H9 (cell line): ENCODE data around the gene PRR35. TPM values are rescaled to one million over a fixed set of nuclear protein-coding genes. Genes with fewer than 3 reads are reported as not detected.
A peak's percentile ranks its signal among the peaks of the same experiment; 100 is the strongest.

Source experiments
- DNase-seq: peaks from one replicate; pipeline ENCODE4 v3.0.0-alpha.2; 2017
- H2AFZ ChIP-seq: one replicate; pipeline ENCODE4 v1.6.1; 2013; ENCODE audit warnings: mild to moderate bottlenecking, low read length, control low read depth, moderate library complexity
- H2AK5ac ChIP-seq: 2 replicates; pipeline ENCODE4 v1.6.1; 2013; ENCODE audit warnings: low read length, control low read depth, mixed read lengths; ENCODE audit not compliant: insufficient read length
- H2BK120ac ChIP-seq: one replicate; pipeline ENCODE4 v1.6.1; 2013; ENCODE audit warnings: low read depth, mild to moderate bottlenecking, low read length, control low read depth, inconsistent platforms; ENCODE audit not compliant: poor library complexity, severe bottlenecking
- H2BK12ac ChIP-seq: 2 replicates; pipeline ENCODE4 v1.6.1; 2013; ENCODE audit warnings: low read length, control low read depth, mixed read lengths, low read depth; ENCODE audit not compliant: insufficient read length
- H2BK15ac ChIP-seq: 2 replicates; pipeline ENCODE4 v1.6.1; 2013; ENCODE audit warnings: low read depth, low read length, control low read depth
- H2BK20ac ChIP-seq: one replicate; pipeline ENCODE4 v1.6.1; 2013; ENCODE audit warnings: low read depth, mild to moderate bottlenecking, low read length, control low read depth, inconsistent platforms; ENCODE audit not compliant: poor library complexity, severe bottlenecking
- H2BK5ac ChIP-seq: 2 replicates; pipeline ENCODE4 v1.6.1; 2013; ENCODE audit warnings: low read length, control low read depth, mixed read lengths; ENCODE audit not compliant: insufficient read length
- H3K14ac ChIP-seq: 2 replicates; pipeline ENCODE4 v1.6.1; 2013; ENCODE audit warnings: low read length, control low read depth; ENCODE audit not compliant: insufficient read depth
- H3K18ac ChIP-seq: 2 replicates; pipeline ENCODE4 v1.6.1; 2013; ENCODE audit warnings: low read depth, mild to moderate bottlenecking, mixed read lengths, low read length, control low read depth; ENCODE audit not compliant: insufficient read length
- H3K23ac ChIP-seq: 2 replicates; pipeline ENCODE4 v1.6.1; 2013; ENCODE audit warnings: low read length, control low read depth, mixed read lengths, low read depth; ENCODE audit not compliant: insufficient read length
- H3K23me2 ChIP-seq: 2 replicates; pipeline ENCODE4 v1.6.1; 2013; ENCODE audit warnings: low read depth, mild to moderate bottlenecking, mixed read lengths, low read length, control low read depth; ENCODE audit not compliant: insufficient read length, poor library complexity, severe bottlenecking
- H3K27ac ChIP-seq: 2 replicates; pipeline ENCODE4 v1.5.1; 2013; ENCODE audit warnings: low read length, control low read depth, mixed read lengths, low read depth; ENCODE audit not compliant: insufficient read length
- H3K27me3 ChIP-seq: 2 replicates; pipeline ENCODE4 v1.6.1; 2013; ENCODE audit warnings: low read length, control low read depth, inconsistent platforms; ENCODE audit not compliant: insufficient read depth
- H3K4ac ChIP-seq: 2 replicates; pipeline ENCODE4 v1.6.1; 2013; ENCODE audit warnings: low read depth, mild to moderate bottlenecking, control low read depth, inconsistent platforms, low read length, moderate library complexity
- H3K4me1 ChIP-seq: 2 replicates; pipeline ENCODE4 v1.6.1; 2013; ENCODE audit warnings: low read length, control low read depth, inconsistent platforms; ENCODE audit not compliant: insufficient read depth
- H3K4me2 ChIP-seq: 2 replicates; pipeline ENCODE4 v1.6.1; 2013; ENCODE audit warnings: low read length, control low read depth, mixed read lengths; ENCODE audit not compliant: insufficient read length, insufficient read depth
- H3K56ac ChIP-seq: 2 replicates; pipeline ENCODE4 v1.6.1; 2013; ENCODE audit warnings: low read depth, mild to moderate bottlenecking, mixed read lengths, low read length, control low read depth; ENCODE audit not compliant: insufficient read length
- H3K79me1 ChIP-seq: 2 replicates; pipeline ENCODE4 v1.6.1; 2013; ENCODE audit warnings: low read depth, mild to moderate bottlenecking, moderate library complexity, low read length, control low read depth, inconsistent platforms; ENCODE audit not compliant: insufficient read depth, poor library complexity, severe bottlenecking
- H3K79me2 ChIP-seq: 2 replicates; pipeline ENCODE4 v1.6.1; 2013; ENCODE audit warnings: low read length, control low read depth, inconsistent platforms; ENCODE audit not compliant: insufficient read depth
- H3K9ac ChIP-seq: 2 replicates; pipeline ENCODE4 v1.6.1; 2013; ENCODE audit warnings: low read length, control low read depth, mixed read lengths; ENCODE audit not compliant: insufficient read length; ENCODE audit errors: extremely low read depth
- H3K9me3 ChIP-seq: one replicate; pipeline ENCODE4 v1.6.1; 2013; ENCODE audit warnings: low read depth, low read length, inconsistent platforms; ENCODE audit not compliant: control insufficient read depth
- H3T11ph ChIP-seq: one replicate; pipeline ENCODE4 v1.6.1; 2013; ENCODE audit warnings: mild to moderate bottlenecking, low read length, control low read depth, inconsistent platforms
- H4K20me1 ChIP-seq: one replicate; pipeline ENCODE4 v1.6.1; 2013; ENCODE audit not compliant: control insufficient read depth, insufficient read length, insufficient read depth
- H4K5ac ChIP-seq: 2 replicates; pipeline ENCODE4 v1.6.1; 2013; ENCODE audit warnings: low read depth, mild to moderate bottlenecking, mixed read lengths, low read length, control low read depth; ENCODE audit not compliant: insufficient read length
- H4K8ac ChIP-seq: replicated peaks from 2 replicates; pipeline ENCODE4 v1.6.1; 2013; ENCODE audit warnings: low read length, control low read depth, mixed read lengths, low read depth; ENCODE audit not compliant: insufficient read length
- H4K91ac ChIP-seq: 2 replicates; pipeline ENCODE4 v1.6.1; 2013; ENCODE audit warnings: low read depth, mild to moderate bottlenecking, moderate library complexity, mixed read lengths, low read length, control low read depth; ENCODE audit not compliant: insufficient read length
- H3K27ac Mint-ChIP-seq, 3 experiments: 2 replicates in 2 of 3; 3 replicates in 1 of 3; pipeline ENCODE4 v1.8.0; 2020 to 2021; ENCODE audit warnings: mixed read lengths in 3 of 3, mild to moderate bottlenecking in 1 of 3, moderate library complexity in 1 of 3
- H3K27me3 Mint-ChIP-seq: 2 replicates; pipeline ENCODE4 v1.8.0; 2021; ENCODE audit warnings: low read depth, mild to moderate bottlenecking, moderate library complexity, mixed read lengths
- H3K36me3 Mint-ChIP-seq, 3 experiments: 2 replicates in 2 of 3; 3 replicates in 1 of 3; pipeline ENCODE4 v1.8.0; 2020 to 2021; ENCODE audit warnings: low read depth in 3 of 3, mixed read lengths in 3 of 3; ENCODE audit not compliant: insufficient read depth in 1 of 3
- H3K4me1 Mint-ChIP-seq, 2 experiments: 2 replicates each; pipeline ENCODE4 v1.8.0; 2020; ENCODE audit warnings: mixed read lengths in 2 of 2
- H3K4me3 Mint-ChIP-seq, 2 experiments: 2 replicates in 1 of 2; 3 replicates in 1 of 2; pipeline ENCODE4 v1.8.0; 2020 to 2021; ENCODE audit warnings: mild to moderate bottlenecking in 2 of 2, mixed read lengths in 2 of 2, moderate library complexity in 1 of 2
- H3K9me3 Mint-ChIP-seq, 2 experiments: 2 replicates in 1 of 2; 3 replicates in 1 of 2; pipeline ENCODE4 v1.8.0; 2020; ENCODE audit warnings: mild to moderate bottlenecking in 2 of 2, mixed read lengths in 2 of 2, moderate library complexity in 1 of 2
- WGBS: extraction: QIAGEN DNeasy Blood & Tissue Kit; methylation state at CpG from one replicate; pipeline ENCODE4 v1.1.7; 2013; ENCODE audit warnings: missing lambda C conversion rate, low lambda C conversion rate, mixed read lengths; ENCODE audit not compliant: insufficient read length; ENCODE audit errors: extremely low coverage; 5-methylcytosine and 5-hydroxymethylcytosine counted together
- total RNA-seq: library from RNA; stranded (reverse); gene quantifications from 2 replicates; pipeline ENCODE4 v1.2.1, GENCODE V29; 2021
- TF ChIP-seq, protein P1 (sequence below): fragments of 200-600 bp; sonication (generic); conservative IDR thresholded peaks from 3 replicates; pipeline ENCODE4 v1.8.0; 2021; ENCODE audit warnings: antibody characterized with exemption, mild to moderate bottlenecking

PRR35 gene
- total RNA-seq, 1 experiment from 2014 or later: 0.33 TPM

DNA sequence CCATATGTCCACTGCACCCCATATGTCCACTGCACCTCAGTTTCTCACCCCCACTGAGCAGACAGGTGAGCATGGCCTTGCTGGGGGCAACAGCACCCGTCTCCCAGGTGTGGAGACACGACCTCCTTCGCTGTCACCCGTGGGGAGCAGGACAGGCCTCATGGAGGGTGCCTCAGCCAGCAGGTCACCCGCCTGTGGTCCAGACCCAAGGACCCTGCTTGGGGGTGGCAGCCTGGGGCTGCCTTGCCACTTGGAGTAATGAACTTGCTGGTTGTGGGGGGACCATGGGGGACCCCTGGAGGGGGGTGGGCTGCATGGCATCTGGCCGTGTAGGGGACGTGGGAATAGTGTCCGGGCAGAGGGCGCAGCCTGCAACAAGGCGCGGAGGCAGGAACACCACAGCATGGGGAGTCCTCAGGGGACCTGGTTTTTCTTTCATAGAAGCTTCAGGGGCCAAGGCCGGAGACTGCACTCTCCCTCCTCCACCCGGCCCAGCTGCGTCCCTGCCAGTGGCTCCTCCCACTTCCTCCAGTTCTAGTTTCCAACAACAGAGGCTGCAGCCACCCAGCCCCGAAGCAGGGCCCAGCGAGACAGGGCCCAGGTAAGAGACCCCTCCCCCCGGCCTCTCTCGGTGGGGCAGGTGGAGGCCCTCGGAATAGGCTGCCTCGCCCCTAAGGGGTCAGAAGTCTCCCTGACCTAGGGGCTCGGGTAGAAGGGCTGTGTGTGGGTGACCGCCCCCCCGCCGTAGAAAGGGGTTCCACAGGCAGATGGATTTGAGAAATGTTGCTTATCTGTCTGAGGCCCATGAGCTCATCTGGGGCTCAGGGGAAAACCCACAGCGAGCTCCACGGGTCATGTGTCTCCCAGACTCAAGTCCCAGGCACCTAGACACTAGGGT is 6.5 kb downstream of the PRR35 start, which contains the start of gene NHLRC4:
Gene NHLRC4, plus strand, starts transcription at position 531 of the 898 bp plus-strand sequence. CDS start 1,043 bp downstream, outside the sequence.
- peaks cover 15% of the 10 kb centered on the region for H3K27me3 Mint-ChIP-seq
- Histone ChIP-seq H3K4ac (no peak within 1 kb of the TSS), H2BK15ac (no peak within 1 kb of the TSS), H3K79me2 (no peaks in the 10 kb centered on the region; the same call in 1 of the 2 replicates), H2BK12ac (no peak within 1 kb of the TSS), H3K18ac (no peak within 1 kb of the TSS), H3K4me1 (no peaks in the 10 kb centered on the region), H2BK20ac (no peak within 1 kb of the TSS), H3K4me2 (no peak within 1 kb of the TSS), H2BK120ac (no peak within 1 kb of the TSS), H4K91ac (no peak within 1 kb of the TSS), H2AK5ac (no peak within 1 kb of the TSS), H4K5ac (no peak within 1 kb of the TSS), H3K9me3 (no peaks in the 10 kb centered on the region), H3K23ac (no peak within 1 kb of the TSS), H4K8ac (no peak within 1 kb of the TSS), H3K79me1 (no peaks in the 10 kb centered on the region), H2BK5ac (no peak within 1 kb of the TSS), H4K20me1 (peaks cover 3% of the 10 kb centered on the region), H3K27me3 (no peaks in the 10 kb centered on the region; the same call in 1 of the 2 replicates), H3K27ac (no peak within 1 kb of the TSS), H3T11ph (no peak within 1 kb of the TSS), H3K56ac (no peak within 1 kb of the TSS), H3K23me2 (peaks cover 5% of the 10 kb centered on the region), H3K14ac (peak within 1 kb of the TSS; percentile 40; the same call in 1 of the 2 replicates), H3K9ac (no peak within 1 kb of the TSS), H2AFZ (no peak within 1 kb of the TSS)
- peak within 1 kb of the TSS; percentile 3 to 17; a peak in 1 of 5 replicates for H3K4me3 Mint-ChIP-seq
- TF ChIP-seq, protein P1, sequence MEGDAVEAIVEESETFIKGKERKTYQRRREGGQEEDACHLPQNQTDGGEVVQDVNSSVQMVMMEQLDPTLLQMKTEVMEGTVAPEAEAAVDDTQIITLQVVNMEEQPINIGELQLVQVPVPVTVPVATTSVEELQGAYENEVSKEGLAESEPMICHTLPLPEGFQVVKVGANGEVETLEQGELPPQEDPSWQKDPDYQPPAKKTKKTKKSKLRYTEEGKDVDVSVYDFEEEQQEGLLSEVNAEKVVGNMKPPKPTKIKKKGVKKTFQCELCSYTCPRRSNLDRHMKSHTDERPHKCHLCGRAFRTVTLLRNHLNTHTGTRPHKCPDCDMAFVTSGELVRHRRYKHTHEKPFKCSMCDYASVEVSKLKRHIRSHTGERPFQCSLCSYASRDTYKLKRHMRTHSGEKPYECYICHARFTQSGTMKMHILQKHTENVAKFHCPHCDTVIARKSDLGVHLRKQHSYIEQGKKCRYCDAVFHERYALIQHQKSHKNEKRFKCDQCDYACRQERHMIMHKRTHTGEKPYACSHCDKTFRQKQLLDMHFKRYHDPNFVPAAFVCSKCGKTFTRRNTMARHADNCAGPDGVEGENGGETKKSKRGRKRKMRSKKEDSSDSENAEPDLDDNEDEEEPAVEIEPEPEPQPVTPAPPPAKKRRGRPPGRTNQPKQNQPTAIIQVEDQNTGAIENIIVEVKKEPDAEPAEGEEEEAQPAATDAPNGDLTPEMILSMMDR: no peak
- no CpG with 5 or more reads among the region's 26 CpGs for WGBS
- peaks cover 13 to 33% of the 10 kb centered on the region in 2 experiments for H3K4me1 Mint-ChIP-seq
- DNase-seq: peak; percentile 86
- peaks cover 0 to 2% (median 0%) of the 10 kb centered on the region in 3 experiments; a peak in 2 of 7 replicates for H3K36me3 Mint-ChIP-seq
- no peaks in the 10 kb centered on the region; a peak in 1 of 5 replicates for H3K9me3 Mint-ChIP-seq
- H3K27ac Mint-ChIP-seq: 0 out of 7 replicates have a peak within 1 kb of the TSS, but pooled peaks of 1 of the 3 experiments have one; percentile 18
